ENCODE data around the gene SLC6A8. TPM values are rescaled to one million over a fixed set of nuclear protein-coding genes. Genes with fewer than 3 reads are reported as not detected.
"Not testable (repeated sequence)": the region's sequence is repeated elsewhere in the genome, so short reads cannot be mapped to it uniquely, and the experiment has no call there.

Gene SLC6A8
- total RNA-seq, 1 donor from 2014 or later = 17.3 TPM

DNA sequence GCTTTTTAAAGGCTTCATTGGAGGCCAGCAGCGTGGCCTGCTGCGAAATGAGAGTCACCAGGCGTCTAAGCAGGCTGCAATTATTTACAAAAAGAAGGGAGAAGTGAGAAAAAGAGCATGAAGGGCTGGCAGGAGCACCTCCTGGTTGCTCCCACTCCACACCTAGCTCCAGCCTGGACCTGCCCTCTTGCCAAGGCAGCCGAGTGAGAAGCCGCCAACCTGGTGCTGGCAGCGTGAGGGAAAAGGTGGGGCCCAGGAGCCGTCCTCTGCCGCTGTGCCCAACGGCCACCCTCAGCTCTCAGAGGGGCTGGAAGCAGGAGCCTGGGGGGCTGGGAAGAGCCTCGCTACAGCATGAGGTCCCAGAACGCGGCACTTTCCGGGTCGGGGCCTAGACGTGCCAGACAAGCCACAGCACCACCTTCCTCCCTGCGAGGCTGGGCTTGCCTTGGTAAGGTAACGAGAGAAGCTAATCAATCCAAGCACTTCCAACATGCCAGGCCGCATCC lies 16.3 kb downstream of the SLC6A8 start:
- DNase-seq (ENCODE audit: extremely low read depth, low read depth, low spot score) = no peak

DNA sequence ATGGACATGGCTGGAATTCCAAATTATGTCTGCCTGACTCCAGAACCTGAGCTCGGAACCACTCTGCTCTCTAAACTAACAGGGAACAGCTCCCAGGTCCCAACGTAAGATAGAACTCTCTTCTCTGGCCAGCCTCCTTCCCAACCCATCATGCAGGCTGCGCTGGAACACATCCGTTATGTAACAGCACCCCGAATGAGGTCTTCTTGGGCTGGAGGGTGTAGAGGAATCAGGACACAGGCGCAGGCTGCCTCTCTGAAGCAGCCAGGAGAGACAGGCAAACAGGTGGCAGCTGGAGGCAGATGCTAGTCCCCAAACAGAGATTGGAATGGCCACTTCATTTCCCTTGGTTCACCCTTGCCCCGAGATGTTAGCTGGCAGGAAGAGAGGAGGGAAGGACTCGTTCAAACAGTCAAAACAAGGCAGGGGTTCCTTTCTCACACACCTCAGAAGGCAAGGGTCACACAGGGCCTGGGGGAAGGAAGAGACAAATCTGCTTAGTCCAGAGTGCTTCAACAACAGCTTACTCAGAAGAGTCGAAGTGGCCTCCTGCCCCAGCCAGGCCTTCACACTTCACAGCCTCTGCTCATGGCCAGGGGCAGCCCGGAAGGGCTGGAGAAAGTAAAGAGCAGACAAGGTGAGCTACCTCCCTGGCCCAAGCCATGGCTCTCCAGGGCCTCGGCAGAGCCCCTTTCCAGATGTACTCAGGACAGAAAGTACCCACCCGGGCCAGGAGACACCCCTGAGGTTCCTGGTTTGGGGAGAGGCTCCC lies 17.1 kb downstream of the SLC6A8 start:
- DNase-seq (ENCODE audit: extremely low read depth, low read depth, low spot score) = not testable (repeated sequence)

DNA sequence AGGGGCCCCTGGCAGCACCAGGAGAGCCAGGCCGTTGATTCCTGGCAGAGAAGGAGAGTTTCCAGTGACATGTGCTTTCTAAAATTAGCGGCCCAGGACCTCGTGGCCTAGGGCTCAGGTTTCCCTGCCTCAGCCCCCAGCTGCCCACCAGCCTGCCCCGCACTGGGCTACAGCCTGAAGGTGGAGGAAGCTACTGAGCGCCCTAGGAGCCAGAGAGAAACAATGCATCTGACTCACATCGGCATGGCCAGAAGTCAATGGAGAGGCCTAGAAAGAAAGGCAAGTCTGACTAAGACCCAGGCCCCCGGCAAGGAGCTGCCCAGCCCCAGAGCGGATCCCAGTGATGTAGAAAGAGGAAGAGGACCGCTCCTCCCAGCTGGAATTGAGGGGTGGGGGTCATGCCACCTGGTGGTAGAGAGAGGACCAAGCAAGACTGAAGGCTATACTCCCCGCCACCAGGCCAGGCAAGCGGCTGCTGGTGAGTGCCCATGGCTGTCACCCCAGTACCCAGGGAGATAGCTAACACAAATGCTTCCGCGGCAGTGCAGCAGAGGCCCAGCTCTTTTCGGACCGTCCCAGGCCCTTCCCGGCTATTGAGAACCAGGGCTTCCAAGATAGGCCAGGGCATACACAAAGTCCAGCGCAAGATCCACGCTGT lies 17.8 kb downstream of the SLC6A8 start:
- DNase-seq (ENCODE audit: extremely low read depth, low read depth, low spot score) = not testable (repeated sequence)

DNA sequence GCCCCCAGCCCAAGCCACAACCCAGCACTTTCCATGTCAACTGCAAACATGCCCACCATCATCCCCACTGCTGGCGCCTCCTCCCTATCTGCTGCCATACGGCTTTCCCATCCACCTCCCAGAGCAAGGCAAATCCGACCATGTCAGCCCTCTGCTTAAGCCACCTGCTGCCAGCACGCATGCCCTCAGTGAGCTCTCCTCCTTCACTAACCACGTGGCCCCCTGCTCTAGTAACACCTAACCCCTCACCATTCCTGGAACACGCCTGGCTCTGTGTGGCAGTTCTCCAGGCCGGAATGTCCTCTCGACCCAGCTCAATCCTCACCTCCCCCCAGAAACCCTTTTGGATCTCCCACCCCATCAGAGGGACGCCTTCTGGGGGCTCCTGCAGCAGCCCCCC lies 19.1 kb downstream of the SLC6A8 start:
- DNase-seq (ENCODE audit: extremely low read depth, low read depth, low spot score) = no peak

DNA sequence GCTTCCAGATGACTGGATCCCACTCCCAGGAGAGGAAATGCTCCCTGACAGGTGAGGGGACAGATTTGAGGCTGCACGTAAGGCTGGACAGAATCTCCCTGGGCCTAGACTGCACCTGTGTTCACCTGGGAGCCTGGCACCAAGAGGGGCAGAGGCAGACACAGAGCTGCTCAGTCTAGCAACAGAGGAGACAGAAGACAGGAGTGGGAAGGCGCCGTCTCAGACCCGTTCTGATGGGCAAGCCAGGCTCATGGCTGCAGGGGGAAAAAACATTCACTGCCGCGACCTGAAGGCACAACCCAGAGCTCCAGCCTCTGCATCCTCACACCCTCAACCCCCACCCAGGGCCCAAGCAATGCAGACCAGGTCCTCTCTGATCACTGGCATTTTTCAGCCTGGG lies 19.7 kb downstream of the SLC6A8 start:
- DNase-seq (ENCODE audit: extremely low read depth, low read depth, low spot score) = no peak

DNA sequence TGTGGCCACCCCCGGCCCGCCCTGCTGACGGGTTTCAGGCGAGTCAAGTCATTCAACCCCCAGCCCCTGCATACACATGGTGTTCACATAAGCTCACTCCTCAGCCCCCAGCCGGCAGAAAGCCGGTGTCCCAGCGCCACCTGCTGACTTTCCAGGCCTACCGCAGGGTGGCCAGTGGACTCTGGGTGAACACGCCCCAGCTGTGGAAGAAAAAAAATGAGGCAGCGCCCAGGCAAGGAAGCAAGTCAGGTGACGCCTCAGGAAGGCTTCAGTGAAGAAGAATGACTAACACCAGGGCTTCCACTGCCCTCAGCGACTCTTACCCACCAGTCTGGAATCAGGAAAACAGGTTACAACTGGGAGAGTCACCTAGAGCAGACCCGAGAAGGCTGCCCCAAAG lies 20.7 kb downstream of the SLC6A8 start:
- DNase-seq (ENCODE audit: extremely low read depth, low read depth, low spot score) = no peak

DNA sequence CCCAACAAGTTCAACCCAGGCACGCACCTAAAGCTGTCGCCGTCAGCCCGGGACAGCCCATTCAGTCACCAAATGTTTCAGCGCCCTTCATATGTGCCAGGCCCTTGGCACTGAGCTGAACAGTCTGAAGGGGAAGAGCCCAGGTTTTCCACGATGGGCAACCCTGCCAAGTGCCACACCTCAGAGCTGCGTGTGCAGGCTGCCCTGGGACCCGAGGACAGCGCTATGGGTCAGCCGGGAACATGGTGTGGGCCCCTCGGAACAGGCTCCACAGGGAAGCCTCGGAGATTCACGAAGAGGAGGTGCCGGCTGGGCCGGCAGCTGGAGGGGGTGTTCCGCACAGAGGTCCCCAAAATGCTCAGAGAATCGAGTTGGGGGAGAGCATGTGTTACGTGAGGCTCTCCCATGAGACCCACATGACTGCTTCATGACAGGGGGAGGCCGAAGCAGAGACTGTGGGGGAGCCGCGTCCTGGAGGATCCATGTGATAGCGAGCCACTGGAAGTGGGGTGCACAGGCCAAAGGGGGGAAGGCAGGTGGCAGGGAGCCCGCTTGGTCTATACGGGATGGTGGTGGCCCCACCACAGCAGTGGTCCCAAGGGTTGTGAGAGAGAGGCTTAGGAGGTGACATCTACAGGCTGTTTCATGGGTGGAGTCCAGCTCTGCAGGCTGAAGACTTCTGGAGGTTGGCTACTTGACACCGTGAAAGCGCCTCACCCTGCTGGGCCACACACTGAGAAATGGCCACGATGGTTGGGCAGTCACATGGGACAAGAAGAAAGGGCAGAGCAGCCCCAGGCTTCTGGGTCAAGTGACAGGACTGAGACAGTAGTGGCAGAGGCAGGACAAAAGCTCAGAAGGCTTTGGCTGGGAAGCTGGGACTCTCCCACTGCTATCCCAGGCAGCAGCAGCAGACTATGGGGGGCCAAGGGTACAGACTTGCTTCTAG lies 22.3 kb downstream of the SLC6A8 start:
- no peak for DNase-seq (ENCODE audit: extremely low read depth, low read depth, low spot score)

DNA sequence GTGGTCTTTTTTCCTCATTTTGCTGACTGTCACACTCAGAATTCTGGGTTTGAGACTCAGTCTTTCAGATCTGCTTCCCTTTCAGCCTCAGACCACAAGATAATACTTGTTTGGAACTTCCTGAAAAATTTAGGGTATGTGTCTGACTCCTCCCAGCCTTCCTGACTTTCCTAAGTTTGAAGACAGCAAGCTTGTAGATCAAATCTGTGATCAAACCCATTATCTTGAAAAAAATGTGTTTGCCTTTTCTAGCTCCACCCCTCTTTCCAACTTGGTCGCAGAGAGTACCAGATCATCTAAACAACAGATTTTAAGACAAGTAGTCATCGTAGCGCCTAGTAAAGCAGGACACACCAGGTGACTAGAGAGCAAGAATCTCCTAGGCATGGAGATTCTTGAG lies 26.5 kb downstream of the SLC6A8 start:
- no peak for DNase-seq (ENCODE audit: extremely low read depth, low read depth, low spot score)

DNA sequence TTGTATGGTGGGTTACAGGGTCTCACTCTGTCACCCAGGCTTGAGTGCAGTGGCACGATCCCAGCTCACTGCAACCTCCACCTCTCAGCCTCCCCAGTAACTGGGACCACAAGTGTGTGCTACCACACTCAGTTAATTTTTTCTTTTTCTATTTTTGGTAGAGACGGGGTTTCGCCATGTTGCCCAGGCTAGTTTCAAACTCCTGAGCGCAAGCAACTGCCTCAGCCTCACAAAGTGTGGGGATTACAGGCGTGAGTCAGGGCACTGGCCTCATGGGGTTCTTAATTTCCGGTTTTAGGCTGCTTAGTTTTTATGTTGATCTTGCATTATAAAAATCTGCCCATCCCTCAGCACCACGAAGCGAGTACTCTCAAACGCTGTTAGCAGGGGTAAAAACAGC lies 29.7 kb downstream of the SLC6A8 start:
- DNase-seq (ENCODE audit: extremely low read depth, low read depth, low spot score) = no peak

DNA sequence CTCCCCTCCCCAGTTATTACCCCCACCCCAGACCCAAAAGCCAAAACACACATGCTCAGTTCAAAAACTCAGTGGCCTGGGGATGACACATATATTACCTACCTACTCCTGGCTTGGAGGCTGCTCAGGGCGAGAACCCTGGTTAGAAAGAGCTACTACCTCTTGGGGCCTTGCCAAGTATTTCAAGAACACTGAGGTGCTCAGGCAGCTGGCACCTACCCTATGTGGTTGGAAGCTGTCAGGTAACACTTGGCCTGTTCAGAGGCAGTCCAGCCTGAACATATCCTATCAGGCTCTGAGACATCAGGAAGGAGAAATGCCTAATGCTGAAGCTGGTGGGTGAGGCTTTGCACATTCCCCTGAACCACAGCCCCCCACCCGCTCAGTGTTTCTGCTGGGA lies 31.5 kb downstream of the SLC6A8 start:
- no peak for DNase-seq (ENCODE audit: extremely low read depth, low read depth, low spot score)

DNA sequence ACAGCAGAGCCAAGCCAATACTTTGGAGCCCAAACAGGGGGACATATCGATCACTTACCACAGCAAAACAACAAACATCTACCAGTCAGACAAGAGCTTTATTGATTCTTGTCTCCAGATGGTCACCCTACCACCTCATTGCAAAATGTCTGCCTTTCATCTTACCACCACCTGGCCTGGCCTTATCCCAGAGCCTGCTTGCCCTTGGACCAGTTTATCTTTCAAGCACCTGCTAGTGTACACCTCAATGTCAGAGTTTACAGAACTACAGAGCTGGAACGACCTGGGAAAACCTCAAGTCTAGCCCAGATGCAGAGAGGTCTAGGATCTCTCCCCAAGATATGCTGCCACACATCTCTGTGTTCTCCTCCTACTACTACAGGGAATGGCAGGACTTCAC lies 32.0 kb downstream of the SLC6A8 start:
- DNase-seq (ENCODE audit: extremely low read depth, low read depth, low spot score) = no peak

DNA sequence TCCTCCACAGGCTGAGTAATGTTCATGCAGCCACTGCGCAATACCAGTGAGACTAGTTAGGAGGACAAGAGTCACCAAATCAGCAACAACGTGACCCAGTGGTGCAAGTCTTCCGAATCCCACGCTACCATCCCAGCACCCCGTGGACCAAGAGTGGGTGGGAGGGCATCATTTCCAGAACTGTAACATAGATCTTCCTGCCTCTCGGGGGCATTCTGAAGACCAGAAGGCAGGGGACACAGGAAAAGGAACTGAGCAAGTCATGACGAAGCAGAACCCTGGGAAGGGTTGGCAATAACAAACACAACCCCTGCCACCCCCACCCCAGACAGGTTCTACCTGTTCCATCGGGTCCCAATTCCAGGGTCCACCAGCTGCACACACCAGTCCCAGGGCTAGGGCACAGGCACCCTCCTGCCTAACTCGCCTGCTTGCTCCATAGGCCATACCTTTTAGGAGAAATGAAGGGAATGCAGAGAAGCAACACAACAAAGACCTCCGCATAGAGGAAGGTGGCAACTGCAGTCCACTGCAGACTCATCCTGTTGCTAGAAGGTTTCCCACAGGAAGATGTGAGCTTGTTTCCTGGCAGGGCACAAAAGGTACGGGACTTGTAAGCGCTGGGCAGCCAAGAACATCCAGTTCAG lies 35.1 kb downstream of the SLC6A8 start:
- no peak for DNase-seq (ENCODE audit: extremely low read depth, low read depth, low spot score)

DNA sequence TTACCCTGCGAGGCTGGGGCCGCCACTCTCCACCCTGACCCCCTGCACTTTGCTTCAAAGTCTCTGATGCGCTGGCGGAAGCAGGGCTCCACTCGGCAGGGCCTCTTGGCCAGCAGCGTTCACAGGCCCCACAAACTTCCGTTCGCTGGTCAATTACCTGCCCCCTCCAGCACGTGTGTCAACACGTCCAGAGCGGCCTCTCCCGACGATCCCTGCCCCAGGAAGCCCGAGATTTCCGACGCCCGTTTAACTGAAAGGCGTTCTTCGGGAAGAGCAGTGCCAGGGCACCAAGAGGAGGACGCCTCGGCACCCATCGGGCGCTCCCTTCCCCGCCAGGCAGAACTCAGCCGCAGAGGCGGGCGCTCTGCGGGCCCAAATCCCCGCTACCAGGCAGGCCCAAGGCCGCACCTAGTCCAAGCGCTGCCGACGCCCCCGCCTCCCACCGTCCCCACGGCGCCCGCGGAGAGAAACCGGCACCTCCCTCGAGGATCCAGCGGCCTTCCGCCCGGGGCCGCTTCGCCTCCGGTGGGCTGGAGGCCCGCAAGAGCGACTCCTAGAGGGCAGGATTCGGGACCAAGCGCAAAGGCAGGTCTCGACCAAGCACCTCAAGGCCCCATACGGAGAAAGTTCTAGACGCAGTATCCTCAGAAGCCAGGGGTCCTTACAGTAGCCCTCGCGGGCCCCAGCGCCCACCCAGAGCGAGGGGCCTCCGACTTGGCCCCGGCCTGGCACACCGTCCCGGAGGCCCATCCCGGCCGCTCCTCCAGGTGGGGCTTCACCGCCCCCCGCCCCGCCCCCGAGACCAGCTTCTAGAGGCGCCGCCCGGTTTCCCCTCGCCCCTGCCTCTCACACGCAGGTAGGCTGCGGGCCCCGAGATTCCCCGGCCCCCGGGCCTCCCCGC lies 35.9 kb downstream of the SLC6A8 start:
- DNase-seq (ENCODE audit: extremely low read depth, low read depth, low spot score) = no peak

DNA sequence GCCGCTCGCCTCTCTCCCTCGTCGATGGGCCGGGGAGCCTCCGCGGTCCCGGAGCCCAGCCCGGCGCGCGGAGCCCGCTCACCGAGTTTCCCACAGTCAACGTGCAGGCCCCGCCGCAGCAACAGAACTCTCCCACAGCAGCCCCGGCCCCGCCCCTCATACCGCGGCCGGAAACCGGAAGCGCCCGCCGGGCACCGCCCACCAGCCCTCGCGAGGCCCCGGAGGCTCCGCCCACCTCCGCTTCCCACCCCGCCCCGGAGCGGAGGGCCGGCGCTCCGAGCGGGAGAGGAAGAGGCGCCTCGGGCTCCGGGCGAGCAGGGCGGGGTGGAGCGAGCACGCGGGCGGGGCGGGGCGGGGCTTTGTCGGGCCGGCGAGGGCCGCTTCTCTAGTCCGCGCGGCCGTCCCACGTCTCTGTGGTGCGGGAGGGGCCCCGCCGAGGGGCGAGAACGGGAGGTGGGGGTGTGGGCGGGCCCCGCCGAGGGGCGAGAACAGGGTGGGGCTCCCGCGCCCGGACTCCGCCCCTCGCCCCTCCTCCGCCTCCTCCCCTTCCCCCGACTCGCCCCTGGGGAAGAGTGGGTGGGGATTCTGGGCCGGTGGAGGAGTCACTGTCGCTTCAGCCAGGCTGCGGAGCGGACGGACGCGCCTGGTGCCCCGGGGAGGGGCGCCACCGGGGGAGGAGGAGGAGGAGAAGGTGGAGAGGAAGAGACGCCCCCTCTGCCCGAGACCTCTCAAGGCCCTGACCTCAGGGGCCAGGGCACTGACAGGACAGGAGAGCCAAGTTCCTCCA lies 36.7 kb downstream of the SLC6A8 start, which contains the start of the genes ABCD1 and BCAP31:
TSS of gene ABCD1 (plus strand) at position 605 of the 787 bp plus-strand sequence. CDS start 411 bp downstream, outside the sequence.
TSS of gene BCAP31 (minus strand) at position 136 of the 787 bp plus-strand sequence. CDS start 1,143 bp downstream, outside the sequence.
- DNase-seq (ENCODE audit: extremely low read depth, low read depth, low spot score) = no peak

DNA sequence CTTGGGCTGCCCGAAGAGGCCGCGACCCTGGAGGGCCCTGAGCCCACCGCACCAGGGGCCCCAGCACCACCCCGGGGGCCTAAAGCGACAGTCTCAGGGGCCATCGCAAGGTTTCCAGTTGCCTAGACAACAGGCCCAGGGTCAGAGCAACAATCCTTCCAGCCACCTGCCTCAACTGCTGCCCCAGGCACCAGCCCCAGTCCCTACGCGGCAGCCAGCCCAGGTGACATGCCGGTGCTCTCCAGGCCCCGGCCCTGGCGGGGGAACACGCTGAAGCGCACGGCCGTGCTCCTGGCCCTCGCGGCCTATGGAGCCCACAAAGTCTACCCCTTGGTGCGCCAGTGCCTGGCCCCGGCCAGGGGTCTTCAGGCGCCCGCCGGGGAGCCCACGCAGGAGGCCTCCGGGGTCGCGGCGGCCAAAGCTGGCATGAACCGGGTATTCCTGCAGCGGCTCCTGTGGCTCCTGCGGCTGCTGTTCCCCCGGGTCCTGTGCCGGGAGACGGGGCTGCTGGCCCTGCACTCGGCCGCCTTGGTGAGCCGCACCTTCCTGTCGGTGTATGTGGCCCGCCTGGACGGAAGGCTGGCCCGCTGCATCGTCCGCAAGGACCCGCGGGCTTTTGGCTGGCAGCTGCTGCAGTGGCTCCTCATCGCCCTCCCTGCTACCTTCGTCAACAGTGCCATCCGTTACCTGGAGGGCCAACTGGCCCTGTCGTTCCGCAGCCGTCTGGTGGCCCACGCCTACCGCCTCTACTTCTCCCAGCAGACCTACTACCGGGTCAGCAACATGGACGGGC lies 37.5 kb downstream of the SLC6A8 start:
- no peak for DNase-seq (ENCODE audit: extremely low read depth, low read depth, low spot score)

DNA sequence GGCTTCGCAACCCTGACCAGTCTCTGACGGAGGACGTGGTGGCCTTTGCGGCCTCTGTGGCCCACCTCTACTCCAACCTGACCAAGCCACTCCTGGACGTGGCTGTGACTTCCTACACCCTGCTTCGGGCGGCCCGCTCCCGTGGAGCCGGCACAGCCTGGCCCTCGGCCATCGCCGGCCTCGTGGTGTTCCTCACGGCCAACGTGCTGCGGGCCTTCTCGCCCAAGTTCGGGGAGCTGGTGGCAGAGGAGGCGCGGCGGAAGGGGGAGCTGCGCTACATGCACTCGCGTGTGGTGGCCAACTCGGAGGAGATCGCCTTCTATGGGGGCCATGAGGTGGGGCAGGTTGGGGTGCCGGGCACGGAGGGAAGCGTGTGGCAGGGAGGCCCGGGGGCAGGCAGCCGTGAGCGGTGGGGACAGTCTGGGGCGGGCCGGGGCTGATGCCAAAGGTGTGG lies 38.1 kb downstream of the SLC6A8 start:
- DNase-seq (ENCODE audit: extremely low read depth, low read depth, low spot score) = no peak

DNA sequence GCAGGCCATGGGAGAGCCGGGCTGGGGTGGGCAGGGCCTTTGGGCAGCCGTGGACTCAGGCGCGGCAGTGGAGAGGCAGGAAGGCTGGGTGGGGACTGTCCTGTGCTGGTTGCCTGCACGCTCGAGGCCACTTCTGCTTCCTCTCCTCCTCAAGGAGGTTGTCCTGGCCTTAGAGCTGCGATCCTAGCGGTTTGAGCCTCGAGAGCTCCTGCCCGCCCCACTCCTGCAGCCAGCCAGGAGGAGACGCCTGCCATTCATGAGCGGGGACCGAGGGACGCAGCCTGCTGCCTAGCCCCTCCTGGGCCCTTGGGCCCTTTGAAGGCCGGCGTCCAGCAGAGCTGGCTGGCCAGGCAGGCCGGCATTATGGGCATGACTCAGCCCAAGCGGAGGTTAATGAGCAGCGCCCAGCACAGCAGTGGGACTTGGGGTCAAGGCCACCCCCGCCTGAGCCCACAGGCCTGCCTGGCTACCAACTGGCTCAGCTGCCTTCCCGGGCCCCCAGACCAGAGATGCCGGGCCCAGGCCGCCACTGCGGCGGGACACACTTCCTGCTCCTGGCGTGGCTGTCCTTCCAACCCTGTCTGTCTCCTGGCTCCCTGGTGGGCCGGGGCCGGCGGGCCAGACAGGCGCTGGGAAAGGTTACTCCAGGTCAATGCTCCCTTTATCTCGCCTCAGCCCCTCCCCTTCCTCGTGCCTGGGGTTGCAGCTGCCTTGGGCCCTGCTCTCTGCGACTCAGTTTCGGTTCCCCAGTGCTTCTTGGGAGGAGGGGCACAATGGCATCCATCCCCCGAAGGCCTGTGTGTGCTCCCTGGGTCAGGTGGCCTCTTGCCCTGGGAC lies 38.8 kb downstream of the SLC6A8 start:
- no peak for DNase-seq (ENCODE audit: extremely low read depth, low read depth, low spot score)

Measured in glomerular endothelial cell (primary cell).